HG02571 (cell line): ENCODE data around the gene FAM219B.
"Not testable (repeated sequence)": the region's sequence is repeated elsewhere in the genome, so short reads cannot be mapped to it uniquely, and the experiment has no call there.

Experiments used
- ATAC-seq: cut with Tn5 transposase; IDR thresholded peaks from one replicate; pipeline ENCODE4 v1.9.1; 2021; ENCODE audit warnings: mild to moderate bottlenecking, moderate library complexity; ENCODE audit not compliant: unreplicated experiment

FAM219B gene

GRCh38 chr15:74904190-74904805 lies 2.4 kb downstream of the FAM219B start:
- no peak for ATAC-seq

GRCh38 chr15:74903676-74904075 lies 3.0 kb downstream of the FAM219B start:
- no peak for ATAC-seq

GRCh38 chr15:74902295-74903075 lies 4.2 kb downstream of the FAM219B start:
- no peak for ATAC-seq

GRCh38 chr15:74901612-74902063 lies 5.0 kb downstream of the FAM219B start:
- no peak for ATAC-seq

GRCh38 chr15:74897300-74897701 lies 9.3 kb downstream of the FAM219B start:
- ATAC-seq, result no peak

GRCh38 chr15:74896316-74896715 lies 10.3 kb downstream of the FAM219B start:
- ATAC-seq, result no peak

- no peak for ATAC-seq
Measured at GRCh38 chr15:74895830-74896229, 10.8 kb downstream of the FAM219B start.

GRCh38 chr15:74894383-74894782 lies 12.3 kb downstream of the FAM219B start:
- ATAC-seq, result not testable (repeated sequence)

- ATAC-seq, result no peak
Measured at GRCh38 chr15:74893627-74894026, 13.0 kb downstream of the FAM219B start.

- ATAC-seq, result no peak
Measured at GRCh38 chr15:74892931-74893330, 13.7 kb downstream of the FAM219B start.

GRCh38 chr15:74892313-74892712 lies 14.3 kb downstream of the FAM219B start:
- no peak for ATAC-seq

- ATAC-seq, result no peak
Measured at GRCh38 chr15:74891469-74891868, 15.2 kb downstream of the FAM219B start.

- no peak for ATAC-seq
Measured at GRCh38 chr15:74890665-74890960, 16.0 kb downstream of the FAM219B start.

- ATAC-seq, result peak; percentile 89
Measured at GRCh38 chr15:74889883-74890664, 16.6 kb downstream of the FAM219B start, which contains the start of gene MPI. Gene MPI, plus strand, starts transcription at chr15:74890042. Its CDS starts 32 bp downstream, at chr15:74890074.

- peak; percentile 21 for ATAC-seq
Measured at GRCh38 chr15:74889390-74889882, 17.2 kb downstream of the FAM219B start.

GRCh38 chr15:74888716-74889115 lies 17.9 kb downstream of the FAM219B start:
- no peak for ATAC-seq

- ATAC-seq, result not testable (repeated sequence)
Measured at GRCh38 chr15:74887537-74888193, 19.0 kb downstream of the FAM219B start.

- ATAC-seq, result no peak
Measured at GRCh38 chr15:74885461-74885860, 21.2 kb downstream of the FAM219B start.

- no peak for ATAC-seq
Measured at GRCh38 chr15:74884428-74885223, 22.0 kb downstream of the FAM219B start.

GRCh38 chr15:74882528-74882927 lies 24.1 kb downstream of the FAM219B start:
- ATAC-seq, result no peak
